OCI-LY1 (cell line): Measurements from ENCODE around the gene PAPPA.

Experiments used
- H2AFZ ChIP-seq: fragments of 200-600 bp; sonication (generic), shearing (Covaris generic); 2 replicates; pipeline ENCODE4 v1.6.0; 2014; ENCODE audit warnings: antibody characterized with exemption, mild to moderate bottlenecking, low read length
- H3F3A ChIP-seq: fragments of 200-600 bp; sonication (generic), shearing (Covaris generic); 2 replicates; pipeline ENCODE4 v1.6.0; 2014; ENCODE audit warnings: mild to moderate bottlenecking, antibody characterized with exemption, low read length, moderate library complexity; ENCODE audit not compliant: insufficient read depth
- H3K27ac ChIP-seq: fragments of 200-600 bp; sonication (generic); 2 replicates; pipeline ENCODE4 v1.5.1; 2014; ENCODE audit warnings: low read length, mixed run types, mild to moderate bottlenecking, low read depth; ENCODE audit not compliant: poor library complexity, severe bottlenecking
- H3K27me3 ChIP-seq: fragments of 200-600 bp; sonication (generic); 2 replicates; pipeline ENCODE4 v1.6.0; 2014; ENCODE audit warnings: antibody characterized with exemption, mild to moderate bottlenecking, low read length, moderate library complexity; ENCODE audit not compliant: insufficient read depth
- H3K36me3 ChIP-seq: fragments of 200-600 bp; sonication (generic); 2 replicates; pipeline ENCODE4 v1.6.1; 2014; ENCODE audit warnings: mild to moderate bottlenecking, antibody characterized with exemption, low read length, moderate library complexity, mixed read lengths; ENCODE audit not compliant: insufficient read depth
- H3K4me1 ChIP-seq: fragments of 200-600 bp; sonication (generic); 2 replicates; pipeline ENCODE4 v1.5.1; 2014; ENCODE audit warnings: mild to moderate bottlenecking, low read length, moderate library complexity; ENCODE audit not compliant: insufficient read depth, severe bottlenecking
- H3K4me2 ChIP-seq: fragments of 200-600 bp; sonication (generic), shearing (Covaris generic); 2 replicates; pipeline ENCODE4 v1.6.1; 2014; ENCODE audit warnings: low read length
- H3K4me3 ChIP-seq: fragments of 200-600 bp; sonication (generic); 2 replicates; pipeline ENCODE4 v1.5.1; 2014; ENCODE audit warnings: low read length, low read depth, mild to moderate bottlenecking, mixed read lengths; ENCODE audit not compliant: poor library complexity, severe bottlenecking
- H3K79me2 ChIP-seq: fragments of 200-600 bp; shearing (Covaris generic); 2 replicates; pipeline ENCODE4 v1.6.1; 2016; ENCODE audit warnings: mixed run types, low read length, mixed read lengths; ENCODE audit not compliant: insufficient read depth
- H3K9ac ChIP-seq: fragments of 200-600 bp; sonication (generic), shearing (Covaris generic); 2 replicates; pipeline ENCODE4 v1.6.1; 2014; ENCODE audit warnings: mild to moderate bottlenecking, low read length, mixed read lengths
- H3K9me2 ChIP-seq: fragments of 200-600 bp; sonication (generic), shearing (Covaris generic); 2 replicates; pipeline ENCODE4 v1.6.1; 2014; ENCODE audit warnings: low read depth, mild to moderate bottlenecking, low read length, mixed read lengths
- H3K9me3 ChIP-seq: fragments of 200-600 bp; shearing (Covaris generic); 2 replicates; pipeline ENCODE4 v1.6.1; 2014; ENCODE audit warnings: low read length, mixed read lengths
- H4K20me1 ChIP-seq: fragments of 200-600 bp; sonication (generic), shearing (Covaris generic); 2 replicates; pipeline ENCODE4 v1.6.0; 2016; ENCODE audit warnings: mild to moderate bottlenecking, low read length; ENCODE audit not compliant: insufficient read depth
- EZH2 ChIP-seq: fragments of 200-600 bp; sonication (generic), shearing (Covaris generic); IDR thresholded peaks from 2 replicates; pipeline ENCODE4 v1.8.0; 2017; ENCODE audit warnings: borderline replicate concordance, mixed run types, mild to moderate bottlenecking, antibody characterized with exemption, low read length, moderate library complexity, mixed read lengths
- TF ChIP-seq, protein P1 (sequence below): fragments of 200-600 bp; sonication (generic), shearing (Covaris generic); IDR thresholded peaks from 2 replicates; pipeline ENCODE4 v1.5.1; 2017; ENCODE audit warnings: mild to moderate bottlenecking, antibody characterized with exemption, low read length, moderate library complexity, mixed read lengths

Gene PAPPA

DNA sequence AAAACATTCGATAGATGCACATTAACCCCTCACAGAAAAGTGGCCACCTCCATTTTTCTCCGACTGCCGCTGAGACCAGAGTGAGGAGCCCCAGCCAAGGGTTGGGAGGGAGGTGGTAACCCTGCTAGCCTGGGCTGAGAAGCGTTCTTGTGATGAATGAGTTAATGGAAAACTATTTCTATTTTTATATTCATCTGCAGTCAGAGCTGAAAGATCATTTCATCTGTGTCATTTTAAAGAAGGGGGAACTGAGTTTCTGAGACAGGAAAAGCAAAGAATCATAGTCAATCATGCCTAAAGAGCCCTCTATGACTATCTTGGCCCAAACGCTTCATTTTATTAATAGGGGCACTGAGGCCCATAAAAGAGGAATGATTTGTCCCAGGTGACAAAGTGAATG lies 229.5 kb downstream of the PAPPA start:
- no peak overlapping the region for H3K9ac ChIP-seq
- H2AFZ ChIP-seq = no peak overlapping the region
- no peaks in the 10 kb centered on the region for H3F3A ChIP-seq

DNA sequence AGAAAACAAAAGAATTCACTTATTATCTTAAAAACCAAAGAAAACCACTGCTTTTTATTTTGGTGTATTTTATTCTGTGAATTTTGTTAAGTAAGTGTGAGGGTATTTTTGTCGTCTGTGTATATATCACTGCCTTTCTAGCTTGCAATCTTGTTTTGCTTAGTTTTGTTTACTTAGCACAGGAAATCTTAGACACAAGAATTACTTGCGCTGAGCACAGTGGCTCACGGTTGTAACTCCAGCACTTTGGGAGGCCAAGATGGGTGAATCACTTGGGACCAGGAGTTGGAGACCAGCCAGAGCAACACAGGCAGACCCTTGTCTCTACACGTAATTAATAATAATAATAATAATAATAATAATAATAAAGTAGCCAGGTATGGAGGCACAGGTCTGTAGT lies 230.3 kb downstream of the PAPPA start:
- H3K27me3 ChIP-seq = no peaks in the 10 kb centered on the region
- H3K4me2 ChIP-seq = no peak overlapping the region
- no peak overlapping the region for H3K4me3 ChIP-seq
- no peak overlapping the region for H2AFZ ChIP-seq
- no peaks in the 10 kb centered on the region for H4K20me1 ChIP-seq
- TF ChIP-seq, protein P1, sequence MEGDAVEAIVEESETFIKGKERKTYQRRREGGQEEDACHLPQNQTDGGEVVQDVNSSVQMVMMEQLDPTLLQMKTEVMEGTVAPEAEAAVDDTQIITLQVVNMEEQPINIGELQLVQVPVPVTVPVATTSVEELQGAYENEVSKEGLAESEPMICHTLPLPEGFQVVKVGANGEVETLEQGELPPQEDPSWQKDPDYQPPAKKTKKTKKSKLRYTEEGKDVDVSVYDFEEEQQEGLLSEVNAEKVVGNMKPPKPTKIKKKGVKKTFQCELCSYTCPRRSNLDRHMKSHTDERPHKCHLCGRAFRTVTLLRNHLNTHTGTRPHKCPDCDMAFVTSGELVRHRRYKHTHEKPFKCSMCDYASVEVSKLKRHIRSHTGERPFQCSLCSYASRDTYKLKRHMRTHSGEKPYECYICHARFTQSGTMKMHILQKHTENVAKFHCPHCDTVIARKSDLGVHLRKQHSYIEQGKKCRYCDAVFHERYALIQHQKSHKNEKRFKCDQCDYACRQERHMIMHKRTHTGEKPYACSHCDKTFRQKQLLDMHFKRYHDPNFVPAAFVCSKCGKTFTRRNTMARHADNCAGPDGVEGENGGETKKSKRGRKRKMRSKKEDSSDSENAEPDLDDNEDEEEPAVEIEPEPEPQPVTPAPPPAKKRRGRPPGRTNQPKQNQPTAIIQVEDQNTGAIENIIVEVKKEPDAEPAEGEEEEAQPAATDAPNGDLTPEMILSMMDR = no peak
- no peak for TF ChIP-seq EZH2
- H3K9ac ChIP-seq = no peak overlapping the region
- H3K9me2 ChIP-seq = no peaks in the 10 kb centered on the region
- H3F3A ChIP-seq = no peaks in the 10 kb centered on the region
- H3K36me3 ChIP-seq = no peaks in the 10 kb centered on the region
- no peaks in the 10 kb centered on the region for H3K79me2 ChIP-seq
- no peaks in the 10 kb centered on the region for H3K4me1 ChIP-seq
- H3K9me3 ChIP-seq = no peaks in the 10 kb centered on the region
- no peak overlapping the region for H3K27ac ChIP-seq

More for the DNA sequence above, 229.5 kb downstream of the PAPPA start:
- Histone ChIP-seq H3K36me3 (no peaks in the 10 kb centered on the region), H3K4me1 (no peaks in the 10 kb centered on the region), H3K4me2 (no peak overlapping the region), H3K9me3 (no peaks in the 10 kb centered on the region), H3K79me2 (no peaks in the 10 kb centered on the region), H3K27me3 (no peaks in the 10 kb centered on the region), H4K20me1 (no peaks in the 10 kb centered on the region), H3K9me2 (no peaks in the 10 kb centered on the region), H3K27ac (no peak overlapping the region), H3K4me3 (no peak overlapping the region)
- TF ChIP-seq, protein P1 = no peak
- no peak for TF ChIP-seq EZH2

DNA sequence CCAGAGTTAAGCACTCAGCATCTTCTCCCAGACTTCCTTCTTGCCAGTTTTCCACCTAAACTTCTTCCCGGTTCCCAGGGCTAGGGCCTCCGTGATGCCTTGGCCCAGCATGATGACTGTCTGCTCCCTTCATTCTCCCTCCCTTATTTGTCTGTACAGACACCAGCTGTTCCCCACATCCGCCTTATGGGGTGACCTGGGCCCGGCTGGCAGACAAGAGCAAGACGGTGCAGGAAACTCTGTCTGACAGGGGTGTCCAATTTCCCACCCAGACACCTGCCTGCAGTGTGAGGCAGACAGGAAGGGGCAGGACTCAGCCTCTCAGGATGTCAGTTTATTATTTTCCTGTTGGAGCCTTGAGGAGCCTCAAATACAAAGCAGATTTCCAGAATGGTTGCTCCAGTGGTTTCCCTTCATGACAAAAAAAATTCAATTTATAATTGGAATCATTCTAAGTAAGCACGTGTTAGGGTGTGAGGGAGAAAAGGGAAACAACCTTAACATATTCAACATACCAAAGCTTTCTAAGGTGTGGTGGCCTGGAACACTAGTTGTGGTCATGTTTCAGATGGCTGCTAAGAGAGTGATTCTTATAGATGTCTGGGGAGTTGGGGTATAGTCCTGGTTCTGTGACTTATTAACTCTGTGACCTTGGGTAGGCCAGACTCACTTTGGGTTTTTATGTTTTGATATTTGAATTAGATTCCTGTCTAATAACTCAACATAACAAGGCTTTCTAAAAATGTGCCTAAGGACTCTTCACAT lies 234.5 kb downstream of the PAPPA start:
- H3K4me3 ChIP-seq = no peak overlapping the region
- no peaks in the 10 kb centered on the region for H3K4me1 ChIP-seq
- no peak overlapping the region for H2AFZ ChIP-seq
- no peak for TF ChIP-seq EZH2
- TF ChIP-seq, protein P1 = no peak
- H3K9ac ChIP-seq = no peak overlapping the region
- no peaks in the 10 kb centered on the region for H3K79me2 ChIP-seq
- no peaks in the 10 kb centered on the region for H3K36me3 ChIP-seq
- H3K4me2 ChIP-seq = no peak overlapping the region
- H3K9me2 ChIP-seq = no peaks in the 10 kb centered on the region
- no peaks in the 10 kb centered on the region for H3F3A ChIP-seq
- no peaks in the 10 kb centered on the region for H4K20me1 ChIP-seq
- H3K27ac ChIP-seq = no peak overlapping the region
- H3K27me3 ChIP-seq = no peaks in the 10 kb centered on the region
- H3K9me3 ChIP-seq = no peaks in the 10 kb centered on the region
